Measurements from ENCODE around the gene PARD3.

DNA sequence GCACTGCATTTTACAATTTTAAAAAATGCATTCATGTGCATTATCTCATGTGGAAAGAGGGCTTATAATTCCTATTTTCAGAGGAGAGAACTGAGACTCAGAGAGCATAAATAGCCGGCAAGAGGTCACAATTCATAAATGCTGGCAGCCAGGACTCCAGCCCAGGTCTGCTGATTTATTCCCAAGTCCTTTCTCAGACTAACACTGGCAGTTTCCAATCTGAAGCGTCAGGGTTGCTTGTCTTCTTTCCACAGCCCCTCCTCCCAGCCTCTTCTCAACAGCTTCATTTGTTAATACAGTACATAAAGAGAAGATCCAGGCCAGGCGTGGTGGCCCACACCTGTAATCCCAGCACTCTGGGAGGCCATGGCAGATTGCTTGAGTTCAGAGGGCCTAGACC is 108.9 kb downstream of the PARD3 start:
- TF ChIP-seq CTCF (IDR thresholded peaks at IDR 0.05) (no peak), ZNF232 (CRISPR knock-in tag; IDR thresholded peaks at IDR 0.05) (no peak), ESRRA (CRISPR knock-in tag; IDR thresholded peaks at IDR 0.05; ENCODE audit: borderline replicate concordance) (no peak), CBFB (CRISPR knock-in tag; IDR thresholded peaks at IDR 0.05; ENCODE audit: low read depth) (no peak), GTF2I (CRISPR knock-in tag; conservative IDR thresholded peaks at IDR 0.05) (no peak), FOXP1 (CRISPR knock-in tag; IDR thresholded peaks at IDR 0.05; ENCODE audit: borderline replicate concordance) (no peak)
- TF ChIP-seq, protein P1, sequence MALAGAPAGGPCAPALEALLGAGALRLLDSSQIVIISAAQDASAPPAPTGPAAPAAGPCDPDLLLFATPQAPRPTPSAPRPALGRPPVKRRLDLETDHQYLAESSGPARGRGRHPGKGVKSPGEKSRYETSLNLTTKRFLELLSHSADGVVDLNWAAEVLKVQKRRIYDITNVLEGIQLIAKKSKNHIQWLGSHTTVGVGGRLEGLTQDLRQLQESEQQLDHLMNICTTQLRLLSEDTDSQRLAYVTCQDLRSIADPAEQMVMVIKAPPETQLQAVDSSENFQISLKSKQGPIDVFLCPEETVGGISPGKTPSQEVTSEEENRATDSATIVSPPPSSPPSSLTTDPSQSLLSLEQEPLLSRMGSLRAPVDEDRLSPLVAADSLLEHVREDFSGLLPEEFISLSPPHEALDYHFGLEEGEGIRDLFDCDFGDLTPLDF (CRISPR knock-in tag; IDR thresholded peaks at IDR 0.05) = no peak
